A172 (cell line): ENCODE data around the gene DUSP7. TPM values are rescaled to one million over a fixed set of nuclear protein-coding genes. Genes with fewer than 3 reads are reported as not detected.

Experiments
- DNase-seq: peaks from one replicate; pipeline ENCODE4 v3.0.0-alpha.2; 2015; ENCODE audit warnings: low spot score
- total RNA-seq: library from RNA; depleted of rRNA; stranded (reverse); fragments of >200 nt; shearing (Covaris generic); gene quantifications from 2 replicates; pipeline ENCODE4 v1.2.3, GENCODE V29; 2014

DUSP7 gene
- total RNA-seq, 1 experiment from 2014 or later, result 14.1 TPM

DNA sequence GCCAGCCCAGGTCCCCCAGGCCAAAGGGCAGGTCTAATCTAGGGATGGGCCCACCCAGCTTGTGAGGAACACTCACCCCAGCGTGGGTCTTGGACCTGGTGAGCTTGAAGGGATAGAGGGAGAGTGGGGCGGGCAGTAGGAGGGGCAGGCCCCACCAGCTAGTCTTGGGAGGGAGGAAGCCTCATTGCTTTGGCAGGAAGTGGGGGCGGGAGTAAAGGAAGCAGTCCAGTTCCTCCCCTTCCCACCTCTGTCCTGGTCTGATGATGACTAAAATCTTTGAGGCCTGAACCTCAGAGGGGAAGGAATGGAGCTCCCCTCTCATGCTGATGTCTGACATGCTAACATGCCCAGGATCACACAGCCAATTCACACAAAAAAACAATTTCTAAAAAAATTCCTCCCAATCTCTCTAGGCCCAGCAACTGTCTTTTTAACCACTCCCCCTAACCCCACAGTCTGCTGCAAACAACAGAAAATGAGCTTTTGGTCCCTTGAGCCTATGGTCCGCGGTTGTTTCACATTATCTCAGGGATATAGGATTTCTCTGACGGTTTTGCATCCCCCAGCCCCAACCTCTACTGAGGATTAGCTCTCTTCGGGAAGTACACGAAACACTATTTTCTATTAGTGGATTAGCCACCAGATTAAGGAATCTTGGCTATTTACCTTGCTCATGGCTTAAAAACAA, 30.7 kb upstream of the DUSP7 start:
- DNase-seq, result peak; percentile 40

DNA sequence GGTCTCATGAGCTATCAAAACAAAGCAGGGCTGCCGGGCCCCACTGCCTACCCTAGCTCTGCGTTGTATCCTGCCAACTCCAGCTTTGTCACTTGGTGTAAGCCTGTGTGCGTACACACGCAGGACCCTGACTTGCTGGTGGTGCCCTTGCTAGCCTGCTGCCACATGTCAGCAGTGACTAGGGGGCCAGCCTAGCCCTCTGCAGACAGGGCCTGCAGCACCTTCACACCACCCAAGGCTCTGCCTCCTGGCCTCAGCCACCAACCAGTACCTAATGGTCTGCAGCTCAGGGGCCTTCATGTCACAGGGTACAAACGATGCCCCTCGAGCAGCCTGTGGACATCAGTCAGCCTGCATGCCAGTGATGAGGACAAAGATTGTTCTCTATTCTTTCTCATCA, 30.1 kb upstream of the DUSP7 start:
- DNase-seq, result no peak

DNA sequence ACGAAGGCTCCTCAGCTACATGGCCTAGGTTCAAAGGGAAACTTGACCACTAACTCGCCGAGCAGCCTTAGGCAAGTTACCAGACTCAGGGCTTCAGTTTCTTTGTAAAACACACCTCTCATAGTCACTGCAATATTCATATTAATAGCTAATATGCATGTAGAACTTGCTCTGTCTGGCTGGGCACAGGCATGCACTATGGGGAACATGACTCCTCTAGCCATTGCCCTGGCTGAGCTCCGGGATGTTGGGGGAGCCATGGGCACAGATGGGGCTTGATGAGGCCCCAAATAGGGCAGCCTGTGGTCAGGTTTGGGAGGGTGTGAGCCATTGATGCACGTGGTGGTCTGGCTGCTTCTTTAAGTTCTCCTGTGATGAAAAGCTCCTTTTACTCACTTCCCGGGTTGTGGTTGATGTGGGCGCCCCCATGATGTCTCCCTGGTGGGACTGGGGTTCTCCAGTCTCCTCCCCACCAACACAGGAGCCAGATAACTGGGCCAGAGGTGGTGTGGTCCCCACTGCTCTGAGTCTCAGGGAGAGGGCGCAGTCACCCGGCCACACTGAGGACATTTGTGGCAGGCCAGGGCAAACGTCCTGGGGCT, 29.4 kb upstream of the DUSP7 start:
- no peak for DNase-seq

DNA sequence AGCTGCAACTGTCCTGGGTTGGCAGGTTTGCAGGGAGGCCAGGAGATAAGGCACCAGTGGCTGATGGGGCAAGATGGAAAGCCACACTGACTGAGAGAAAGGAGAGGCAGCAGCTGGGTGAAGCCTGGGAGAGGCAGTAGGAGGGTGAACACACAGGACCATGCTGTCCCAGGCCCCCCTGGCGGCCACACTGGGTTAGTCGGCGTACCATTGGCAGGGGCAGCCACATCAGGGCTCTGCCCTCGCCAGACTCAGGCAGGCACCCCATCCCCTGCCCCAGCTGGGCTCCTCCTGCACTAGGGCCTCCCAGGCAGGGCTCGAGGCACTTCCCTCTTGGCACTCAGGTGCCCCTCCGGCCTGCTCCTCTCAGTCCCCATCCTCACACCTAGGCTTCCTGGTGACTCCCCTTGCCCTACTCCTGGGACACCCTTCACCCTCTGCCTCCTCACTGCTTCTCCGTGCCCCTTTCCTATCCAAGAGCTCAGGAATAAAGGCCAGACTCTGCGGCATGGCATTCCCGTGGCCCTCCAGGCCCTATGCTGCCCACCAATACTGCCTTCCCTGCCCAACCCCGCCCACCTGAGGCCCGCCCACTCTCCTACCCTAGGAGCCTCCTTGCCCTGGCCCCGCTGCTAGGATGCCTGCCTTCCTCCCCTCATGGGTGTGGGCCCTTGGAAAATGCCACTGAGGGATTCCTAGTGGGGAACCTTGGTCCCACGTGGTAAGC, 28.7 kb upstream of the DUSP7 start:
- no peak for DNase-seq

DNA sequence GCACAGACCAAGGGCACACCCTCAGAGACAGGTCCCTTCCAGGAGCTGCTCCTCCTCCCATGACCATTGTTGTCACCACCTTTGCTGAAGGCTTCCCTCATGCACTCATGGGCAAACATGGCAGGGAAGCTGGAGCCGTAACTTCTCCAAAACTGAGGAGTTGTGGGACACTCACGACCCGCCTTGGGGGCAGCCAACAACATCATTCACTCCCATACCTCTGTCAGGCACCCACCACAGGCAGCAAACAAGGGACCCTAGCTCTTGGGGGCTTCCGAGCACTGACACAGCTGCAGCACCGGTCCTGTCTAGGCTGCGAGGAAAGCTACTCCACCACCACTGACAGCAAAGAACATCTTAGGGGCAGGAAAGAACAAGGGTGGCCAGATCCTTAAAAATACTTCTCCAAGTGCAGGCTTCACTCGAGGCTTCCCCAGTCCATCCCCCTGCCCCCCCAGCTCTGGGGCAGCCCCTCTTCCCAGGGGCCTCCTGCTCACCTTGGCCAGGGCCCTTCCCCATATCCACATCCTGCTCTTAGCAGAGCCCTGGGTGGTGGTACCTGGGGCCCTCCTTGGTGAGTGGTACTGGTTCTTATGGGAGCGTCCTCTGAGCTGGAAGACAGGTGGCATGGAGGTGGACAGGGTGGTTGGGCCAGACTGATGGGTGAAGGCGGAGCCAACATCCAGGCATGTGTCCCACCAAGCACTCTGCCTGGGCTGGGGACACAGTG, 28.0 kb upstream of the DUSP7 start:
- DNase-seq, result no peak

DNA sequence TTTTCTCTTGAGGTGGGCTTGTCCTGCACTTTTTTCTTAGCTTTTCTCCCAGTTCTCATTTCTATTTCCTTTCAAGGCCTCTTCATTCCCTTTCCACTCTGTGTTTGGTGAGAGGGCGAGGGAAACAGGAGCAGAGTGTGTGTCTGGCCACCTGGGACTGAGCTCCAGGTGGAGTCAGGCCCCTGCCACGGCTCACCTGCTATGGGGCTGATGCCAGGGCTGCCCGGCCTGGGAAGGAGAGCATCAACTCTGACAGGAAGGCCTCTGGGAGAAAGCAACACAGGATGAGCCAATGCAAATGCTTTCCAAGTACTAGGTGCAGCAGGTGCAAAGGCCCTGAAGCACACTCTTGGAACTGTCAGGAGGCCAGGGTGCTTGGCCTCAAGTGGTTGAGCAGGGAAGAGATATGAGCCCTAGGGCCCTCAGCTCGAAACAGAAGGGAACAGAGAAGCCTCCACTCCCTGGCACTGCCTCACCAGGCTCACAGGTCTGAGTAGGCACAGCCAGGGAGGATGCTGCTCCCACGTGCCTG, 27.3 kb upstream of the DUSP7 start:
- DNase-seq, result no peak

DNA sequence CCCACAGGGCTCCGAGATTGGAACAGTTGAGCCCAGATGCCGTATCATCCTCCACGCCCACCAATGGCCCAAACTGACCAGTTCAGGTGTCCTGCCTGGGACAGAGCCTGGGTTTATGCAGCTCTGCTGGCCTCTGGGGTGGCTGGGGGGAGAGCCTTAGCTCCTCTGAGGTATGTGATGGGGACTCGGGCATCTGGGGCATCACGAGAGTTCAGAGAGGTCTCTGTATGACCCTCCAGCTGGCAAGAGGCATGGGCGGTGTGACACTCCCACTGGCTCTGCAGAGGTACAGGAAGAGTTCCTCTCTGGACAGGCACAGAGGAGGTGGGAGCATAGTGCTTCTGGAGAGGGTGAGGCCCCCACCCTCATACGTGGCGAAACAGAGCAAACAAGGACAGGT, 26.6 kb upstream of the DUSP7 start:
- DNase-seq, result no peak

DNA sequence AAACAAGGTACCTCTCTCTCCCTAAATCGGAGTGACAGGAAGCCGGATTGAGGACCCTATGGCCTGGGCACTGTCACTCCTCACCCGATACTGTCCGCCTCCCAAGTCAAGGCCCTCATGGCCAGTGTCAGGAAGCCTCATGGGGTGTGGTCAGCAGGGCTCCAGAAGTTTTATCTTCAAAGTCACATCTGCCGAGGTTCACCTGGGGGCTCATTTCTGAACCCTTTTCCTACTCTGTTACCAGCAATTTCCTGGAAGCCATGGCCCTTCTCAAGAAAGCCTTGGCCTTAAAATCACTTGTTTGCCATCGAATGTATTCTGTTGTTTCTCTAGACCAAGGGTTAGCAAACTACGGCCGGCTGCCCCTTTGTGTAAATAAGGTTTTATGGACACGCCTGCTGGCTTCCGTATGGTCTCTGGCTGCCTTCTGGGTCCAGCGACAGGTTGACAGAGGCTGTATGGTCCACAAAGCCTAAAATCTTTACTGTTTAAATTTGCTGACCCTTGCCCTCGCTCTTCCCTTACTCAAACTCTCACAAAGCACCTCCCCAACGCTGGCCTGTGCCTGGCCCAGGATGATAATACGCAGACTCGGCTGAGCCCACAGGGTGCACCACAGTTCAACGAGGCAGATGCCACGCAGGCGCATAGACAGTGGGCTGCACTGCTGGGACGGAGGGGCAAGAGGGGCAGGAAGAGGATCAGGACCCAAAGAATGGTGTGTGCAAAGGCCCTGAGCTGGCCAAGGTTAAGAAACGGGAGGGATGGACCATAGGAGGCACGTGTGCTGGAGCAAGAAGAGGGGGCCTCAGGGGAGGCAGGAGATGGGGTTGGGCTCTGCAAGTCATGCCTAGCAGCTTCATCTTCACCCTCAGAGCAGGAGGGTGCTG, 24.7 kb upstream of the DUSP7 start:
- DNase-seq, result no peak

DNA sequence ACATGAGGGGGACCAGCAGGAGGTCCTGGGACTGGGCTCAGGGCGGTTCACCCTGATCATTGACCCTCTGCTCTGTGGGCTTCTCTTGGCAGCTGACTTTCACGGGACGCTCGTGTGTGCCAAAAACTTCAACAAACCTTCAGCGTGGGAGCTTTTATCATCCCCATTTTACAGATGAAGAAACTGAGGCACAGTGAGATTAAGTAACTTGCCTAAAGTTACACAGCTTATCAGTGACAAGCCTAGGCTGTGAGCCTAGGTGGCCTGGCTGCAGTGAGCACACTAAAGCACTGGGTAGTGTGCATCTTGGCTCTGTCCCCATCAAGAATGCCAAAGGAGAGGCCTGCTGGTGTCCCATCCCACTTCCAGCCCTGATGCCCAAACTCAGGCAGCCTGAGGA, 23.6 kb upstream of the DUSP7 start:
- no peak for DNase-seq

DNA sequence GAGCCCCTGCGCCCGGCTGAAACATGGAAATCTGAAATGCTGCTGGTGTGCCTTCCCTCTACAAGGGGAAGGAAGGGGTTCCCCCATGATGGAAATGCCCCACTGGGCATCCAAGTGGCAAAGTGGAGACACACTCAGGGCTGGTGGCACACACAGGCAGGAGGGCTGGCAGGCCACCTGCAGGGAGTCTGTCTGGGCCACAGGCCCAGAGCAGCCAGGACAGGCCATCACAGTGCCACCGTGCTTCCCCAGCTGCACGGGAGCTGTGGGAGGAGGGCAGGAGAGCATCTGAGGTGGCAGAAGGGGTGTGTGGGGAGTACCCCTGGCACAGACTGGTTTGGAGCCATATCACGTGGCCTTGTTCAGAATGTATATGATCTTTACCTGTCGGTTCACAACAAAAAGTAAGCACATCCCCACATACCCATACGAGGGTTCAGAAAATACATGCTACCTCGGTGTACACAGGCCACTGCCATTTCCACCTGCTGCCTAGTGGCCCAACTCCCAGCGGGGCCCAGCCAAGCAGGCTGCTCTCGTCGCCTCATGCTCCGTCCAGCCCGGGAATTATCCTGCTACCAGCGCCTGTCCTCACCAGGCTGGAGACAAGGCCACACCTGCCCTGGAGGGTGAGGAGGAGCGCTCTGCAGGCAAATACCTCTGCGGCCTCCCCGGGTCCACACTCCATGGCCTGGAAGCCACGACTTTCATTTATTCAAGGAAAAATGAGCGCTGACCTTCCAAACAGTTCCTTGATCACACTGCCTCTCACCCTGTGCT, 22.6 kb upstream of the DUSP7 start:
- no peak for DNase-seq

DNA sequence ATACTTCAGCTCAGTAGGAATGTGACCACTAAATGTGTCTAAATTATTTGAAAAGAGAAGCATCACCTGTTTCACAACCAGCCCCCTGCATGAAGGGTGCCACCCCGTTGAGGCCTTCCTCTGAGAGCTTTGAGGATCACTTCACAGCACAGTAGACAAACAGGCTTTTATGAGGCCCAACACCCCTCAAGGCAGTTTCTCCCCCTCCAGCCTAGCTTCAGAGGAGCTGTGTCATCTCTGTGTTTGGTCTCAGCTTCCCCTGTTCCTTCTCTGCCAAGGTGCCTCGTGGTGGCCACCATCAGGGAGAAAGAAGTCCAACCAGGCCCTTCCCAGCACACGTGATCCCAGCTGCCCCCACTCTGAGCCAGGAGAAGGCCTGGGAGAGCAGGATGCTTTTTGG, 21.6 kb upstream of the DUSP7 start:
- no peak for DNase-seq

DNA sequence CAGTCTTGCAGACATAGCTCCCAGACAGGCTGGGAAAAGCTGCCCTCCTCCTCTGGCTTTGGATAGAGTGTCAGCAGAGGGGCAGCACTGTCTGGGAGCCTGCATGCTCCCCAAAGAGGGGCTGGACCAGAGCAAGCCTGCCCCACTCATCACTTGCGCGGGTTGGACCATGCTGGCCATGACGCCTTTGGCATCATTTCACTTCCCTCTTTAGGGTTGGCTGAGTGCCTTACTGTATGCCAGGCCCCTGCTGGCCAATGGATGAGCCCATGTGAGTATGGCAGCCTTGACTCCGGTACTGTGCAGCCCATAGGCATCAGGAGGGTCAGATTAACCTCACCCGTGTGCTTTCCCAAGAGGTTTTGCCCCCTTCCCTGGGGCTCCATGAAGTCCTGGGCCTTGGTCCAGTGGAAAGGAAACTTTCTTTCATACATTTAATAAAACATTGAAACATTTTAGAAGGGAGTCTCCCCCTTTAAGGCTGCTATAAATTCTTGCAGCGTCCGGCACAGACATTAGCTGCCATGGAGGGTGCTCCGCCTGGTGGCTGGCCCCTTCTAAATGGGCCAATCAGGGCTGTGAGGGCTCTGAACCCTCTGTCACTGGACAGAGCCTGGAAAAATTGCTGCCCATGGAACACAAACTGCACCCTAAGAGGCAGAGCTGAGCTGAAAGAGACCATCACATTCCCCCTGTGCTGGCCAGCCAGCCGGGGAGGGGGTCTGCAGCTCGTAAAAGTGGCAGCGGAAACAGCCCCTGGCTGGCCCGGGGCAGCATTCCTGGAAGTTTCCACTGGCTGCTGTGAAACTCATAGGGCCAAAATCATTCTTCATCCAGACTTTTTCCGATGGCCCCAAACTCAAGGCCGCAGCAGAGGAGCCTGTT, 20.8 kb upstream of the DUSP7 start:
- DNase-seq, result no peak

DNA sequence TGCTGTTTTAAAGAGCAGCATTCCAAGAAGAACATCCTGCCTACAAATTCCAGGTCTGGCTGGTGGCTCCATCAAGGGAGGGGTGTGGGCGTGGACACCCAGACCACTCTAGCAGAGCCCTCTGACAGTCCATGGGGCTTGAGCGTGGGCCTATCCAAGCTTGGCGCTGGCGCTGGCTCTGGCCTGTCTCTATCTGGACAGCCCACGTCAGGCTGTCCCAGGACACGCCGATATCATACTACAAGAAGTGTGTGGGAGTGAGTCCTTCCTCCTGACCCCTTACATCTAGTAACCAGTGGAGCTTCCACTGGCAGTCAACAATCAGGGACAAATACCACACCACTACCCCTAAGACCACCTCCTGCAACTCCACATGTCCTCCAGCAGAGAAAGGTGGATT, 17.1 kb upstream of the DUSP7 start:
- no peak for DNase-seq

DNA sequence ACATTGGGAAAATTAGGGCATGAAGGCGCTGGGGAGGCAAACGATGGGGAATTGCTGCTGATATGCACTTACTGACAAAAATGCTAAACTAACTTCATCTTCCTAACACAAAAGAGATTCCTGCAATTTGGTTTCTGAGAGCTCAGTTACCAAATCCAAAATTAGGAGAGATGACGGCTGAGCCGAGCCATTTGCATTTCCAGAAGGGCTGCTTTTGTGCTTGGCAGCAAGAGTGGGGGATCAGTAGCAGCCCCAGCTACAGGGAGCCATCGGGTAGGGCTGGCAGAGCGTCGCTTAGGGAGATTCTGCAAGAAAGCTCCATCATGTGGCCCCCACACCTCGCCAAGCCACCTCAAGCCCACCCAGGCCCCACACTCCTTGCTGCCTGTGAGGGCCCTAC, 16.1 kb upstream of the DUSP7 start:
- DNase-seq, result no peak

DNA sequence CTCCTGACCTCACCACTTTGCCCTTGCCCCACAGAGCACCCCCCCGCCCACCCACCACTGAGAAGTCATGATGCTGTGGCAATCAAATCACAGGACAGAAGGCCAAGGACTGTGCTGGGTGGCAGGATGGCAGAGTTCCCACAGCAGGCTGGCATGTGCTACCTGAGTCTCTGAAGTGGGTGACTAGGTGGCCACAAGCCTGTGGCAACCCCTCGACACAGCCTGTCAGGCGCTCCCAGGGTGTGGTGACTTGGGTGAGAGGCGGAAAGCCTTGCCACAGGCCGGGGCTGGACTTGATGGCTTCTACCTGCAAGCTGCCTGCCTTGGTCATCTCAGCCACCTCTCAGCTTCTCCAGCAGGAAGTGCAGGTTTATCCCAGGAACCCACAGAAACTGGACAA, 15.6 kb upstream of the DUSP7 start:
- DNase-seq, result no peak

DNA sequence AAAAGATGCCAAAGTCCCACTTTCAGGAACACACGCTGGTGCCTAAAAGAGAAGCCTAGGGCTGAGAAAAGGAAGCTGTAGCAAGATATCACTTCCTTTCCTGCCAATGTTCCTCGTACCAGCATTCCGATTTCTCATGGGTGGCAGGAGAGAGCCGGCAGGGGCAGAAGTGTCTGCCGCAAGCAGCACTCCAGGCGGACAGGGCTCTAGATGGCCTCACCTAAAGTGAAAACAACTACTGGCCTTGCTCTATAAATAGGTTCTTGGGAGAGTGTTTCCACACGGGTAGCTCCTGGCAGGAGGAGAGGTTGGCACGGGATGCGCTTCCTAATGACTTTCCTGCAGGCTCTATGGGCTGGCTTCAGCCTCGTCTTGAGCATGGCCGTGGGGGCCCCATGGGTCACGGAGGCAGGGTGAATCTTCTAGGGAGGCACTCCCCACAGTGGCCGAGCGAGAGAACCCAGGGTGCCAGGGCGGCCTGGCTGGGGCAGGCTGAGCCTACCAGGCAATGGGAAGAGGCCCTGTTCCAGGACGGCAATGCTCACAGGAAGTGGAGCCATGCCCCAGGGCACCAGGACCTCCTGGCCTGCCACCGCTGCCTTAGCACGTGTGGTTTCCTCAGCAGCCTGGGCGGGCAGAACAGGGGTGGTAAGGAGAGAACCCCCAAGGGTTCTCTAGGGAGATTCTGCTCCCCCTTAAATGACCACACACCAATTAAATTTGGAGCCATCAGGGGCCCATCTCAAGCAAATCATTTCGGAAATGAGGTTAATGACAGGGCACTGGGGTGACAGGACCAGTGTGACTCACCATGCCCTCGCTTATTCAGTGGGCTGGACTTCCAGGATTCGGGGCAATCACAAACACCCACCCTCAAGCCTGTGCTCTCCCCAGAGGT, 14.6 kb upstream of the DUSP7 start:
- peak; percentile 48 for DNase-seq

DNA sequence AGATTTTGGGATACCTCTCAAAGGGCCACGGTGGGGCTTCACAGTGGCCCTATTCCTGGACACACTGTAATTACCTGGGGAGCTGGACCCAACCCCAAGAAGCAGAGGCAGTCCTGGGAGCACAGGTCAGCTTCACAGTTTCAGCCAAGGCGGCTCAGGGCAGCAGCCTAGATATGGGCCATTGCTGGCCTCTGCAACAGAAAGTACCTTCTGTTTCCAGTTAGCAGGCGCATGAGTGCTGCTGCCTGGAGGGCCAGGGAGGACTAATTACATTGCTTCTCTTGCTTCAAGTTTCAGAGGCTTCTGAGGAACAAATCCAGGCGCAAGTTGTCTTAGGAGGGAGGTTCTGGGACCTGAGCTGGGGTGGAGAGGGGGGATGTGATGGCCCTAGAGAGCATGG, 13.5 kb upstream of the DUSP7 start:
- DNase-seq, result no peak

DNA sequence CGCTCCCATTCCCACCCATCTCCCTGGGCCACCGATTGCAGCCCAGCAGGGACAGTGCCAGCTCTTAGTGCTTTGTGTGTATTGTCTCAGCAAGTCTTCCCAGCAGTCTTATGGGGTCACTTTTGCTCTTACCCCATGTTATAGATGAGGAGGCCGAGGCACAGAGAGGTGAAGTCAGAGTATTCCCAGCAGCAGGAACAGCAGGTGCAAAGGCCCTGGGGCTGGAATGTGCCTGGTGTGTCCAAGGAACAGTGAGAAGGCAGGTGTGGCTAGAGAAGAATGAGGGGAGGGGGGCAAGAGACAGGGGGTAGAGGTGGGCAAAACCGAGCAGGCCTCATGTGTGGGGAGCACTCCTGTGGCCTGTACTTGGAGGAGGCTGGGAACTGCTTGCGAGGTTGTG, 12.8 kb upstream of the DUSP7 start:
- DNase-seq, result no peak
